Mucosa of gallbladder (tissue), 1 donor: ENCODE measurements around the gene KCNQ5. TPM values are rescaled to one million over a fixed set of nuclear protein-coding genes. Genes with fewer than 3 reads are reported as not detected.
"Not testable (repeated sequence)": the region's sequence is repeated elsewhere in the genome, so short reads cannot be mapped to it uniquely, and the experiment has no call there.

Experiments used
- DNase-seq: peaks from one replicate; pipeline ENCODE4 v3.0.0-alpha.2; 2020; ENCODE audit warnings: low spot score
- total RNA-seq: library from RNA; stranded (reverse); gene quantifications from one replicate; pipeline ENCODE4 v1.2.1, GENCODE V29; 2021
- donor health status: DM: no; HTN: no; CAD: no.

The KCNQ5 gene
- total RNA-seq, 1 donor from 2014 or later = 2.3 TPM

GRCh38 chr6:73176057-73176456 lies 554.2 kb downstream of the KCNQ5 start:
- DNase-seq = no peak

GRCh38 chr6:73177221-73177944 lies 555.5 kb downstream of the KCNQ5 start:
- DNase-seq = no peak

GRCh38 chr6:73180076-73180738 lies 558.3 kb downstream of the KCNQ5 start:
- DNase-seq = no peak

- DNase-seq = no peak
These were observed 559.1 kb downstream of the KCNQ5 start for GRCh38 chr6:73180763-73181619.

GRCh38 chr6:73182021-73182607 lies 560.2 kb downstream of the KCNQ5 start:
- no peak for DNase-seq

GRCh38 chr6:73193302-73193701 lies 571.4 kb downstream of the KCNQ5 start:
- DNase-seq = not testable (repeated sequence)

- DNase-seq = no peak
These were observed 572.9 kb downstream of the KCNQ5 start for GRCh38 chr6:73194744-73195143.

GRCh38 chr6:73200247-73200646 lies 578.4 kb downstream of the KCNQ5 start:
- no peak for DNase-seq

- DNase-seq = no peak
These were observed 578.9 kb downstream of the KCNQ5 start for GRCh38 chr6:73200735-73201134.

DNA sequence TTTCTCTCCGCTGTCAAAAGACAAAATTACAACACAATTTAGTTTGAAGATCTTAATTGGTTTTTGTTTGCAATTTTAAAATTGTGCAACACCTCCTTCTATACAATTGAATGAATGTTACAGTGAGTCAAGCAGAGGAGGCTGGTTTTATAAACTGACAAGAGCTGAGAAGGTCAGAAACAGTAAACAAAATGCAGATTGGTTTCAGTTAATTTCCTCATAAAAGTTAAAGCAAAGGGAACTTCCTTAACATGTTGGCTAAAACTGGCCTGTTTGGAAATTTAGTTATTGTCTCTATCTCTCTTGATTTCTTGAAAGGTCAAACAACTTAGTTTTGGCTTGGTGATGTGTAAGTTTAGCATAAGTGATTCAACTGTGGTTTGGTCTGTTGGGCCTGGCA lies 581.2 kb downstream of the KCNQ5 start:
- DNase-seq = no peak

DNA sequence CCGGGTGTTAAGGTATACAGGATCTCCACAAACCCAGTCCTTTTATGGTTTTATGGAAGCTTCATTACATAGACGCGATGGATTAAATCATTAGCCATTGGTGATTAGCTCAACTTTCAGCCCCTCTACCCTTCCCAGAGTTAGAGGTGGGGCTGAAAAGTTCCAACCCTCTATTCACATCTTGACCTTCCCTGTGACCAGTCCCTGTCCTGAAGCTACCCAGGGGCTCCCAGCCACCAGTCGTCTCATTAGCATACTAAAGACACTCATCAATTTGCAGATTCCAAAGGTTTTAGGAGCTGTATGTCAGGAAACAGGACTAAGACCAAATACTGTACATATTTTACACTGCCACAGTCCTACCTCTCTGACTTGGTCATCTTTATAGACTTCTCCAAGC lies 582.4 kb downstream of the KCNQ5 start:
- DNase-seq = no peak

GRCh38 chr6:73207221-73207837 lies 585.5 kb downstream of the KCNQ5 start:
- no peak for DNase-seq

DNA sequence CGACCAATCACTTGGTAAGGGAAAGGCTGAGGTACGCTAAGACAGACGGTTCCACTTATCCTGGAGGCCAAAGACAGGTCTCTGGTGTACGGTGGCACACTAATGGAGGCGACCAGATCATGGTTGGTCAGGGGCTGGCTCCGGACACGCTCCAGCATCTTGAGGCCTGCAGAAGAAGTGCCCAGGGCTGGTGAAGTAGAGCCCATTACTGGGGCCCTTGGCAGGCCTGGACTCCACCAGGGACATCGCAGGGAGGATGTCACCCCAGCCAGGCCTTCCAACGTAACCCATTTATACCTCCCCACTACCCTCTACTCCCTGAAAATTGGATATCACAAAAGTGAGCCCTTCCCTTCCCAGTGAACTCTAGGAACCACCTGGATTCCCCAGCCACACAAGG lies 587.3 kb downstream of the KCNQ5 start:
- DNase-seq = no peak

GRCh38 chr6:73216859-73217258 lies 595.0 kb downstream of the KCNQ5 start:
- no peak for DNase-seq

DNA sequence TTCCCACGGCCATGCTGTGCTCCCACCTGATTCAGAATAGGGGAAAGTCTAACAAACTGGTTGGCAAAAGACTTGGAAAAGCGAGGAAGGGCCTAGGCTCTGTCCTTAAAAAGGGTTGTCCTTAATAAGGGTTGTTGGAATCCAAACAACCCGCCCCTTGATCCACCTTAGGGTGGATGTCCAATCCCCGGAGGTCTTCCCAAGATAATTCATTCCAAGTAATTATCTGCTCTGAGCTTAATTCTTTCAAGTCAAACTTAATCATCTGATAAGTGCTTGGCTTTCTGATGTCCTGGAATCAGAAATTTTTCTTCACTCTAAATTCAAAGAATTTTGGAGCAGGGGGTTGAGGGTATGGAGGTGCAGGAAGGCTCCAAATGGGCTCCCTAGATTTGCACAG lies 603.5 kb downstream of the KCNQ5 start, which contains the start of gene KHDC1L:
Gene KHDC1L (minus strand): TSS at position 101 of the 400 bp plus-strand sequence. CDS start 88 bp downstream, at position 13.
- DNase-seq = no peak

- no peak for DNase-seq
These were observed 605.9 kb downstream of the KCNQ5 start for GRCh38 chr6:73227606-73228255.

DNA sequence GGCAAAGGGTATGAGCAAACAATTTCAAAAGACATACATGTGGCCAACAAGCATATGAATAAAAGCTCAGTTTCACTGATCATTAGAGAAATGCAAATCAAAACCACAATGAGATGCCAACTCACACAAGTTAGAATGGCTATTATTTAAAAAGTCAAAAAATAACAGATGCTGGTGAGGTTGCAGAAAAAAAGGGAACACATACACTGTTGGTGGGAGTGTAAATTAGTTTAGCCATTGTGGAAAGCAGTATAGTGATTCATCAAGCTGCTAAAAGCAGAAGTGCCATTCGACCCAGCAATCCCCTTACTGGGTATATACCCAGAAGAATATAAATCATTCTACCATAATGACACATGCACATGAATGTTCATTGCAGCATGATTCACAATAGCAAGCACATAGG lies 610.1 kb downstream of the KCNQ5 start:
- DNase-seq = no peak

DNA sequence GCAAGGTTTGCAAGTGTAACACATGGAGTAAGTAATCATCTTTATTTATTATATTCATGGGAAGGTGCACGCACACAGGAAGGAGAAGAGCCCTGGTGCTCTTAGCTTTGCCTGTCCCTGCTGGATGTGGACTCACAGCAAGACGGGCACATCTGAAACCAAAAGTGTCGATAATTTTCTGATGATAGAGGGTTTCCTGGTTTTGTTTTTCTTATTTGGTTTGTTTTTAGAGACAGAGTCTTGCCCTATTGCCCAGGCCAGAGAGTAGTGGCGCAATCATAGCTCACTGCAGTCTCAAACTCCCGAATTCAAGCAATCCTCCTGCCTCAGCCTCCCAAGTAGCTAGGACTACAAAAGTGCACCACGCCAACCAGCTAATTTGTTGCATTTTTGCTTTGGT lies 611.2 kb downstream of the KCNQ5 start:
- no peak for DNase-seq

GRCh38 chr6:73233971-73234370 lies 612.1 kb downstream of the KCNQ5 start:
- not testable (repeated sequence) for DNase-seq

DNA sequence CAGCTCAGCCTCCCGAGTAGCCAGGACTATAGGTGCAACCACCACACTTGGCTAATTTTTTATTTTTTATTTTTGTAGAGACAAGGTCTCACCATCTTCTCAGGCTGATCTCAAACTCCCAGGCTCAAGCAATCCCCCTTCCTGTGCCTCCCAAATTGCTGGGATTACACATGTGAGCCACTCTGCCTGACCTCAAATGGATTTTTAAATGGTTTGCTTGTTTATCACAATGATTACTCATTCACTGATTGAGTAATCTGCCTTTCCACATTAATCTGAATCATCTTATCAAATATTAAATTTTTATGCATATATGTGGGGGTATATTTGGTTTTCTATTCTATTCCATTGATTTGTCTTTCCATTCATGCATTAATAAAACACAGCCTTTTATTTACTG lies 612.9 kb downstream of the KCNQ5 start:
- no peak for DNase-seq

DNA sequence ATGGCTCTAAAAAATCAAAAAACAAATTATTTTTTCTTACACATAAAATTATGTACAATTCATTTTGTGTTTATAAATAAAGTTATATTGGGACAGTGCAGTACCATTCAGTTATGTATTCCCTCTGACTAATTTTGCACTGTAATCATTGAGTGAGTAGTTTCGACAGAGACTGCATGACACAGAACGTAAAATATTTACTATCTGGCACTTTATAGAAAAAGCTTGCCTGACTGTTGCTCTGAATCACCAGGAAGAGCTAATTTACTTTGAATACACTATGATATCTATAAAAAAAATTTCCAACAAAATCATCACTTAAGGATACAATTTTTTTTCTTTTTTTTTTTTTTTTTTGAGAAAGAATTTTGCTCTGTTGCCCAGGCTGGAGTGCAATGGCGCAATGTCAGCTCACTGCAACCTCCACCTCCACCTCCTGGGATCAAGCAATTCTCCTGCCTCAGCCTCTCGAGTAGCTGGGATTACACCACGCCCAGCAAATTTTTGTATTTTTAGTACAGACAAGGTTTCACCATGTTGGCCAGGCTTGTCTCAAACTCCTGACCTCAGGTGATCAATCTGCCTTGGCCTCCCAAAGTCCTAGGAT lies 614.4 kb downstream of the KCNQ5 start:
- no peak for DNase-seq
